Erythroblast (primary cell): ENCODE data around the gene TMEM181.

Source experiments
- GATA1 ChIP-seq: IDR thresholded peaks from 2 replicates; pipeline ENCODE4 v1.6.1; 2011; ENCODE audit warnings: low read depth, mild to moderate bottlenecking, control low read depth, low read length, moderate library complexity
- POLR2A ChIP-seq: IDR thresholded peaks from 2 replicates; pipeline ENCODE4 v1.6.1; 2011; ENCODE audit warnings: mild to moderate bottlenecking, low read length

DNA sequence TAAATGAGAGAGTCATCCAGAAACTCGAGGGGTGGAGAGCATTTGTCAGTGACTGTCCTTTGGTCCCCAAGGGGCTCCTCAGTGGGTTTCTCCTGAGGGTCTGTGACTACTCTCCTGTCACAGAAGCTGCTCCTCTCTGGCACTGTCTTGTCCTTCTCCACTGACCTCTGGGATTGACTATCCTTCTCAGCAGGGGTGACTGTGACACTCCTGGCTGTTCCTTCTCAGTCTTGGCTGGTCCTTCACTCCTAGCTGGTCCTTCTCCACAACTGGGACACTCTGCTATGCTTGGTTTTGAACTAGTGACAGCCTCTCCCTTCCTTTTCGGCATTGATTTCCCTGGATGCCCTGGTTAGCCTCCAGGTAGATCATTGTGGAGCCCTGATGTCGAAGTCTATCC lies 51.1 kb downstream of the TMEM181 start:
- TF ChIP-seq POLR2A (no peak), GATA1 (no peak)
